Measurements from ENCODE around the gene RPL38. TPM values are rescaled to one million over a fixed set of nuclear protein-coding genes. Genes with fewer than 3 reads are reported as not detected.

Gene RPL38
- total and polyA plus RNA-seq, 2 experiments from 2014 or later = 286 to 5,312 TPM

- Mint-ChIP-seq H3K4me3 (no peak overlapping the region), H3K9me3 (no peaks in the 10 kb centered on the region), H3K27me3 (ENCODE audit: insufficient read depth, low read depth, poor library complexity) (peaks cover 14% of the 10 kb centered on the region), H3K4me1 (peaks cover 8% of the 10 kb centered on the region), H3K36me3 (ENCODE audit: low read depth) (no peaks in the 10 kb centered on the region), H3K27ac (no peak overlapping the region)
- ATAC-seq (no peak), DNase-seq (ENCODE audit: low spot score) (no peak)
- no peak overlapping the region for H3K27ac ChIP-seq (ENCODE audit: low read depth)
- no peaks in the 10 kb centered on the region for H3K27me3 ChIP-seq (ENCODE audit: insufficient read depth)
- H3K9me2 ChIP-seq (ENCODE audit: insufficient read depth) = no peaks in the 10 kb centered on the region
- H3F3A ChIP-seq (replicated peaks; ENCODE audit: low read depth) = no peaks in the 10 kb centered on the region
- no peak for TF ChIP-seq ZNF331 (CRISPR knock-in tag; IDR thresholded peaks at IDR 0.05; ENCODE audit: low read depth)
- TF ChIP-seq REST (IDR thresholded peaks at IDR 0.05; ENCODE audit: unreplicated experiment) = no peak
- TF ChIP-seq, protein P1, sequence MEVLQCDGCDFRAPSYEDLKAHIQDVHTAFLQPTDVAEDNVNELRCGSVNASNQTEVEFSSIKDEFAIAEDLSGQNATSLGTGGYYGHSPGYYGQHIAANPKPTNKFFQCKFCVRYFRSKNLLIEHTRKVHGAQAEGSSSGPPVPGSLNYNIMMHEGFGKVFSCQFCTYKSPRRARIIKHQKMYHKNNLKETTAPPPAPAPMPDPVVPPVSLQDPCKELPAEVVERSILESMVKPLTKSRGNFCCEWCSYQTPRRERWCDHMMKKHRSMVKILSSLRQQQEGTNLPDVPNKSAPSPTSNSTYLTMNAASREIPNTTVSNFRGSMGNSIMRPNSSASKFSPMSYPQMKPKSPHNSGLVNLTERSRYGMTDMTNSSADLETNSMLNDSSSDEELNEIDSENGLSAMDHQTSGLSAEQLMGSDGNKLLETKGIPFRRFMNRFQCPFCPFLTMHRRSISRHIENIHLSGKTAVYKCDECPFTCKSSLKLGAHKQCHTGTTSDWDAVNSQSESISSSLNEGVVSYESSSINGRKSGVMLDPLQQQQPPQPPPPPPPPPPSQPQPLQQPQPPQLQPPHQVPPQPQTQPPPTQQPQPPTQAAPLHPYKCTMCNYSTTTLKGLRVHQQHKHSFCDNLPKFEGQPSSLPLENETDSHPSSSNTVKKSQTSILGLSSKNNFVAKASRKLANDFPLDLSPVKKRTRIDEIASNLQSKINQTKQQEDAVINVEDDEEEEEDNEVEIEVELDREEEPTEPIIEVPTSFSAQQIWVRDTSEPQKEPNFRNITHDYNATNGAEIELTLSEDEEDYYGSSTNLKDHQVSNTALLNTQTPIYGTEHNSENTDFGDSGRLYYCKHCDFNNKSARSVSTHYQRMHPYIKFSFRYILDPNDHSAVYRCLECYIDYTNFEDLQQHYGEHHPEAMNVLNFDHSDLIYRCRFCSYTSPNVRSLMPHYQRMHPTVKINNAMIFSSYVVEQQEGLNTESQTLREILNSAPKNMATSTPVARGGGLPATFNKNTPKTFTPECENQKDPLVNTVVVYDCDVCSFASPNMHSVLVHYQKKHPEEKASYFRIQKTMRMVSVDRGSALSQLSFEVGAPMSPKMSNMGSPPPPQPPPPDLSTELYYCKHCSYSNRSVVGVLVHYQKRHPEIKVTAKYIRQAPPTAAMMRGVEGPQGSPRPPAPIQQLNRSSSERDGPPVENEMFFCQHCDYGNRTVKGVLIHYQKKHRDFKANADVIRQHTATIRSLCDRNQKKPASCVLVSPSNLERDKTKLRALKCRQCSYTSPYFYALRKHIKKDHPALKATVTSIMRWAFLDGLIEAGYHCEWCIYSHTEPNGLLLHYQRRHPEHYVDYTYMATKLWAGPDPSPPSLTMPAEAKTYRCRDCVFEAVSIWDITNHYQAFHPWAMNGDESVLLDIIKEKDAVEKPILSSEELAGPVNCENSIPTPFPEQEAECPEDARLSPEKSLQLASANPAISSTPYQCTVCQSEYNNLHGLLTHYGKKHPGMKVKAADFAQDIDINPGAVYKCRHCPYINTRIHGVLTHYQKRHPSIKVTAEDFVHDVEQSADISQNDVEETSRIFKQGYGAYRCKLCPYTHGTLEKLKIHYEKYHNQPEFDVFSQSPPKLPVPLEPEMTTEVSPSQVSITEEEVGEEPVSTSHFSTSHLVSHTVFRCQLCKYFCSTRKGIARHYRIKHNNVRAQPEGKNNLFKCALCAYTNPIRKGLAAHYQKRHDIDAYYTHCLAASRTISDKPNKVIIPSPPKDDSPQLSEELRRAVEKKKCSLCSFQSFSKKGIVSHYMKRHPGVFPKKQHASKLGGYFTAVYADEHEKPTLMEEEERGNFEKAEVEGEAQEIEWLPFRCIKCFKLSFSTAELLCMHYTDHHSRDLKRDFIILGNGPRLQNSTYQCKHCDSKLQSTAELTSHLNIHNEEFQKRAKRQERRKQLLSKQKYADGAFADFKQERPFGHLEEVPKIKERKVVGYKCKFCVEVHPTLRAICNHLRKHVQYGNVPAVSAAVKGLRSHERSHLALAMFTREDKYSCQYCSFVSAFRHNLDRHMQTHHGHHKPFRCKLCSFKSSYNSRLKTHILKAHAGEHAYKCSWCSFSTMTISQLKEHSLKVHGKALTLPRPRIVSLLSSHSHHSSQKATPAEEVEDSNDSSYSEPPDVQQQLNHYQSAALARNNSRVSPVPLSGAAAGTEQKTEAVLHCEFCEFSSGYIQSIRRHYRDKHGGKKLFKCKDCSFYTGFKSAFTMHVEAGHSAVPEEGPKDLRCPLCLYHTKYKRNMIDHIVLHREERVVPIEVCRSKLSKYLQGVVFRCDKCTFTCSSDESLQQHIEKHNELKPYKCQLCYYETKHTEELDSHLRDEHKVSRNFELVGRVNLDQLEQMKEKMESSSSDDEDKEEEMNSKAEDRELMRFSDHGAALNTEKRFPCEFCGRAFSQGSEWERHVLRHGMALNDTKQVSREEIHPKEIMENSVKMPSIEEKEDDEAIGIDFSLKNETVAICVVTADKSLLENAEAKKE (CRISPR knock-in tag; IDR thresholded peaks at IDR 0.05) = no peak
- TF ChIP-seq EZH2phosphoT487 (IDR thresholded peaks at IDR 0.05; ENCODE audit: unreplicated experiment) = no peak
- no peak for TF ChIP-seq ZNF114 (CRISPR knock-in tag; IDR thresholded peaks at IDR 0.05)
- no peak for TF ChIP-seq STAT1 (IDR thresholded peaks at IDR 0.05; ENCODE audit: unreplicated experiment)
- TF ChIP-seq ETS1 (IDR thresholded peaks at IDR 0.05) = no peak
- no peak overlapping the region for H3K4me2 ChIP-seq
- H2AFZ ChIP-seq = no peak overlapping the region
- H3K36me3 ChIP-seq (ENCODE audit: insufficient read depth) = no peaks in the 10 kb centered on the region
- H3K4me1 ChIP-seq (ENCODE audit: insufficient read depth) = no peaks in the 10 kb centered on the region
- no peak overlapping the region for H3K4me3 ChIP-seq
- no peaks in the 10 kb centered on the region for H4K20me1 ChIP-seq (replicated peaks; ENCODE audit: insufficient read depth)
- H3K79me2 ChIP-seq (replicated peaks; ENCODE audit: insufficient read depth) = no peaks in the 10 kb centered on the region
Observed at GRCh38 chr17:74179576-74179975, 23.9 kb upstream of the RPL38 start.

All from GM23338 (cell line).